K562 (cell line): Measurements from ENCODE around the gene HSF2. TPM values are rescaled to one million over a fixed set of nuclear protein-coding genes. Genes with fewer than 3 reads are reported as not detected.

ENCODE experiments used
- ATAC-seq: fragments of 200-7000 bp; cut with Tn5 transposase; 3 replicates; pipeline ENCODE4 v1.9.1; 2020; ENCODE audit warnings: moderate library complexity
- BruUV-seq: library from RNA; stranded (reverse); fragments of 400-500 nt; replicated peaks from 2 replicates; lab custom pipeline; 2021; lab: Mats Ljungman, UMichigan
- CTCF ChIA-PET: fragments of 300-600 bp; formaldehyde crosslinking; extraction: SDS; loops from one replicate; lab custom pipeline; 2021; ENCODE audit warnings: low intra/inter-chr PET ratio; lab: Yijun Ruan, JAX
- POLR2A ChIA-PET: fragments of 300-600, 350-650 bp; sonication (Branson Sonifier 250); formaldehyde crosslinking; extraction: SDS; loops from one replicate; lab custom pipeline; 2021; ENCODE audit warnings: antibody characterized with exemption, inconsistent platforms; lab: Yijun Ruan, JAX
- DNase-seq, 4 experiments: peaks; one replicate each; pipeline versions ENCODE4 v3.0.0 to v3.0.0-alpha.2; 2011 to 2018; ENCODE audit warnings: low spot score in 3 of 4, mixed read lengths in 3 of 4; ENCODE audit errors: extremely low read depth in 1 of 4
- FAIRE-seq: peaks from 2 replicates; lab custom pipeline; 2011; peaks lifted over from hg19 to GRCh38; lab: Jason Lieb, UNC
- H2AFZ ChIP-seq: 2 replicates; pipeline ENCODE4 v1.6.0; 2011; ENCODE audit warnings: low read depth, low read length, control low read depth, inconsistent platforms
- H3K27ac ChIP-seq: fragments of 200-600 bp; 3 replicates; pipeline ENCODE4 v1.8.0; 2011; ENCODE audit warnings: low read depth, mild to moderate bottlenecking, control low read depth, inconsistent platforms, low read length, moderate library complexity, mixed read lengths; ENCODE audit errors: extremely low read depth
- H3K27me3 ChIP-seq, 2 experiments: fragments of 300-600 bp in 1 of 2; 2 replicates in 1 of 2; 3 replicates in 1 of 2; pipeline versions ENCODE4 v1.6.0 to v1.8.0; 2011; ENCODE audit warnings: inconsistent platforms in 2 of 2, low read length in 2 of 2, mild to moderate bottlenecking in 1 of 2, mixed read lengths in 1 of 2, moderate library complexity in 1 of 2; ENCODE audit not compliant: control insufficient read depth in 2 of 2, insufficient read depth in 2 of 2
- H3K36me3 ChIP-seq: fragments of 300-600 bp; 3 replicates; pipeline ENCODE4 v1.8.0; 2011; ENCODE audit warnings: mild to moderate bottlenecking, low read length, inconsistent platforms; ENCODE audit not compliant: control insufficient read depth, insufficient read depth
- H3K4me1 ChIP-seq, 2 experiments: fragments of 200-600 bp in 1 of 2; replicated peaks in 1 of 2; 2 replicates in 1 of 2; 3 replicates in 1 of 2; pipeline versions ENCODE4 v1.5.1 to v1.8.0; 2011; ENCODE audit warnings: inconsistent platforms in 2 of 2, low read length in 2 of 2, mild to moderate bottlenecking in 1 of 2, mixed read lengths in 1 of 2, moderate library complexity in 1 of 2; ENCODE audit not compliant: control insufficient read depth in 2 of 2, insufficient read depth in 2 of 2
- H3K4me2 ChIP-seq: 2 replicates; pipeline ENCODE4 v1.6.1; 2011; ENCODE audit warnings: low read length, control low read depth, inconsistent platforms, mixed read lengths; ENCODE audit not compliant: insufficient read depth
- H3K4me3 ChIP-seq: fragments of 200-600 bp; sonication (generic), shearing (Covaris generic); 2 replicates; pipeline ENCODE4 v1.5.1; 2016; ENCODE audit warnings: control low read depth, inconsistent platforms
- H3K79me2 ChIP-seq: fragments of 200-600 bp; 3 replicates; pipeline ENCODE4 v1.8.0; 2011; ENCODE audit warnings: low read length, inconsistent platforms; ENCODE audit not compliant: control insufficient read depth, insufficient read depth
- H3K9ac ChIP-seq, 2 experiments: 2 replicates each; pipeline versions ENCODE4 v1.6.0 to v1.6.1; 2011; ENCODE audit warnings: low read depth in 2 of 2, low read length in 2 of 2, control low read depth in 1 of 2, inconsistent platforms in 1 of 2, mild to moderate bottlenecking in 1 of 2, mixed read lengths in 1 of 2; ENCODE audit not compliant: insufficient read depth in 1 of 2
- H3K9me1 ChIP-seq: one replicate; pipeline ENCODE4 v1.6.0; 2011; ENCODE audit warnings: inconsistent platforms, mild to moderate bottlenecking, low read length, moderate library complexity; ENCODE audit not compliant: control insufficient read depth, insufficient read depth
- H3K9me3 ChIP-seq: replicated peaks from 2 replicates; pipeline ENCODE4 v1.5.1; 2011; ENCODE audit warnings: low read depth, low read length, inconsistent platforms; ENCODE audit not compliant: control insufficient read depth, insufficient read depth
- H4K20me1 ChIP-seq: replicated peaks from 2 replicates; pipeline ENCODE4 v1.6.1; 2011; ENCODE audit warnings: low read length, inconsistent platforms, mixed read lengths; ENCODE audit not compliant: control insufficient read depth, insufficient read depth
- BRD9 ChIP-seq: fragments of 450-650 bp; IDR thresholded peaks from 2 replicates; pipeline ENCODE4 v1.6.1; 2018; ENCODE audit warnings: low read depth; ENCODE audit not compliant: partially characterized antibody
- FIP1L1 ChIP-seq: fragments of 200-400 bp; formaldehyde crosslinking; IDR thresholded peaks from 2 replicates; pipeline ENCODE4 v1.6.1; 2018; ENCODE audit warnings: mild to moderate bottlenecking, low read depth, low read length; ENCODE audit not compliant: poor library complexity, severe bottlenecking
- JUN ChIP-seq, 2 experiments: sonication (generic) in 1 of 2; formaldehyde crosslinking in 1 of 2; IDR thresholded peaks; 2 replicates each; pipeline versions ENCODE4 v1.6.1 to v1.8.0; 2012 to 2022; ENCODE audit warnings: borderline replicate concordance in 2 of 2, mild to moderate bottlenecking in 2 of 2, improper control_type of control experiment in 1 of 2, low read depth in 1 of 2, low read length in 1 of 2, missing genetic modification reagents in 1 of 2
- MTA3 ChIP-seq: fragments of 450-650 bp; formaldehyde crosslinking; IDR thresholded peaks from 2 replicates; pipeline ENCODE4 v1.6.1; 2017; ENCODE audit warnings: mild to moderate bottlenecking, borderline replicate concordance
- MXI1 ChIP-seq: IDR thresholded peaks from 2 replicates; pipeline ENCODE4 v1.6.1; 2011; ENCODE audit warnings: low read depth, mild to moderate bottlenecking, improper control_type of control experiment, low read length
- NFE2 ChIP-seq: IDR thresholded peaks from 2 replicates; pipeline ENCODE4 v1.6.1; 2014; ENCODE audit warnings: antibody characterized with exemption, low read depth
- RBBP5 ChIP-seq: fragments of 200-600 bp; sonication (generic); IDR thresholded peaks from 2 replicates; pipeline ENCODE4 v1.6.1; 2012; ENCODE audit warnings: borderline replicate concordance, mild to moderate bottlenecking, low read length, control low read depth, inconsistent platforms; ENCODE audit not compliant: insufficient read depth, poor library complexity, severe bottlenecking
- SIN3A ChIP-seq, 2 experiments: fragments of 150-350 bp in 1 of 2; IDR thresholded peaks; 2 replicates each; pipeline ENCODE4 v1.6.1; 2011 to 2016; ENCODE audit warnings: borderline replicate concordance in 2 of 2, low read depth in 2 of 2, low read length in 2 of 2, mild to moderate bottlenecking in 2 of 2, moderate library complexity in 2 of 2; ENCODE audit not compliant: control insufficient read depth in 1 of 2
- SRSF1 ChIP-seq: fragments of 200-400 bp; formaldehyde crosslinking; IDR thresholded peaks from 2 replicates; pipeline ENCODE4 v1.6.1; 2017; ENCODE audit warnings: mild to moderate bottlenecking, low read depth, low read length, moderate library complexity
- ZNF436 ChIP-seq: fragments of 250-450, 450-650 bp; sonication (Bioruptor Pico); formaldehyde crosslinking; IDR thresholded peaks from 2 replicates; pipeline ENCODE4 v1.7.0; 2020; ENCODE audit warnings: mild to moderate bottlenecking
- ZNF584 ChIP-seq: fragments of 200-800 bp; sonication (Bioruptor generic); IDR thresholded peaks from 2 replicates; pipeline ENCODE4 v1.6.1; 2016; ENCODE audit warnings: low read depth, mild to moderate bottlenecking, missing genetic modification characterization, missing compliant biosample characterization
- WGBS: fragments of 100-300 bp; shearing (Covaris generic); methylation state at CpG from one replicate; pipeline ENCODE4 v1.1.6; 2016; ENCODE audit warnings: low coverage, mixed read lengths; ENCODE audit not compliant: insufficient coverage; ENCODE audit errors: missing lambda C conversion rate; 5-methylcytosine and 5-hydroxymethylcytosine counted together
- in situ Hi-C: fragments of 300-500 bp; cut with MboI; formaldehyde crosslinking; loops from 4 replicates; pipeline ENCODE4 v1.15.0; 2018; ENCODE audit warnings: inconsistent platforms, mixed read lengths
- intact Hi-C: fragments of 100-400 bp; cut with micrococcal nuclease; formaldehyde crosslinking; loops from 2 replicates; pipeline ENCODE4 v1.14.2; 2022
- polyA plus RNA-seq, 8 experiments: library from polyadenylated mRNA; depleted of rRNA in 4 of 8; stranded (reverse) in 5 of 8; unstranded in 3 of 8; fragments of >200 nt; fragmentation: Nextera tagmentation in 2 of 8; fragmentation: Illumina TruSeq in 1 of 8; extraction: Ambion mirVana in 2 of 8; extraction: Trizol in 1 of 8; gene quantifications; 2 replicates each; pipeline versions ENCODE4 v1.2.1 to v1.2.3, GENCODE V29; 2011 to 2014; ENCODE audit warnings: inconsistent platforms in 1 of 8, missing spikeins in 1 of 8
- total RNA-seq, 7 experiments: library from RNA; depleted of rRNA in 6 of 7; stranded (reverse); fragments of >200 nt in 6 of 7; fragmentation: Illumina TruSeq in 2 of 7; extraction: Trizol in 2 of 7; gene quantifications; 2 replicates each; pipeline versions ENCODE4 v1.2.1 to v1.2.3, GENCODE V29; 2011 to 2021; ENCODE audit warnings: low replicate concordance in 1 of 7
- TF ChIP-seq, protein P1 (sequence below): fragments of 250-450 bp; sonication (Bioruptor Pico); IDR thresholded peaks from 2 replicates; pipeline ENCODE4 v1.8.0; 2022; ENCODE audit warnings: inconsistent platforms
- TF ChIP-seq, protein P2 (sequence below): fragments of 450-650 bp; IDR thresholded peaks from 2 replicates; pipeline ENCODE4 v1.6.1; 2018; ENCODE audit not compliant: partially characterized antibody
- TF ChIP-seq, protein P3 (sequence below), 2 experiments: IDR thresholded peaks; 2 replicates each; pipeline ENCODE4 v1.6.1; 2011; ENCODE audit warnings: borderline replicate concordance in 1 of 2, control low read depth in 1 of 2, low read depth in 1 of 2, low read length in 1 of 2, mild to moderate bottlenecking in 1 of 2, mixed read lengths in 1 of 2, moderate library complexity in 1 of 2; ENCODE audit not compliant: insufficient read depth in 1 of 2, insufficient read length in 1 of 2, poor library complexity in 1 of 2, severe bottlenecking in 1 of 2; ENCODE audit errors: extremely low read depth in 1 of 2

The HSF2 gene
- total and polyA plus RNA-seq, 9 of the 15 experiments (the other 6 are each of a cell fraction or from before 2014, with no cell fraction given), result 19.1 to 73.1 (median 29.2) TPM

DNA sequence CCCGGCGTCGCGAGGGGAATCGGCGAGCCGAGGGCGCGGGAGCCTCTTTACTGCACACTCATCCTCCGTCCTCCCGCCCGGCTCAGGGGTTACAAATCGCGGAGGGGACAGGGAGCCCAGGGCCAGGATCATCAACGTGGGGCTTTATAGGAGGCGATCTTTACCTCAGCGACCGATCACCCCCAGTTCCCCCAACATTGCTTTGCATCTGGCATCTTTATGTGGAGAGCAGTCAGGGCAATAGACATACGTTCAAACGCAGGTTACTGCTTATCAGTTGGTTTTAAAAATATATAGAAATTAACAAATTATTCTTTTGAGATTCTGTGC, 634 bp downstream of the HSF2 start:
- Histone ChIP-seq H3K4me3 (peak overlapping the region; percentile 89), H3K27ac (peak overlapping the region; percentile 90), H3K4me2 (peak overlapping the region; percentile 91), H3K36me3 (peaks cover 9% of the 10 kb centered on the region; the same call in 1 of the 3 replicates), H3K27me3 (no peaks in the 10 kb centered on the region), H3K9me3 (no peaks in the 10 kb centered on the region), H3K9me1 (no peaks in the 10 kb centered on the region), H3K79me2 (peaks cover 56% of the 10 kb centered on the region), H2AFZ (peak overlapping the region; percentile 85), H3K4me1 (peaks cover 10 to 11% of the 10 kb centered on the region in 2 experiments; a peak in 3 of 5 replicates), H4K20me1 (peaks cover 5% of the 10 kb centered on the region; the same call in 1 of the 2 replicates), H3K9ac (peak overlapping the region; percentile 94 to 98)
- DNase-seq, result peak in 1 of 4 experiments; percentile 46
- POLR2A ChIA-PET, result interaction anchor here (1.0 kb wide), 1 partner anchor 130 kb away, joined by 4 read pairs; no protein-coding TSS in a partner anchor
- no peak for FAIRE-seq
- in situ Hi-C loops (no loop called here), intact Hi-C loops (loop anchor here (5.0 kb wide), 1 partner anchor 312 kb away; no protein-coding TSS in a partner anchor)
- CTCF ChIA-PET, result no interaction called here
- WGBS, result under 1% methylated on average over 11 of the region's 20 CpGs
- ATAC-seq, result peak; percentile 64
- BruUV-seq, result no TSS peak
- TF ChIP-seq SRSF1 (no peak), ZNF436 (CRISPR knock-in tag) (no peak), FIP1L1 (no peak), BRD9 (no peak), NFE2 (peak; percentile 47), ZNF584 (CRISPR knock-in tag) (no peak), SIN3A (IDR thresholded peaks at IDR 0.05; ENCODE audit: borderline replicate concordance in 2 of 2, control insufficient read depth in 1 of 2, low read depth in 2 of 2, low read length in 2 of 2) (0 out of 4 replicates have a peak, but pooled peaks of 1 of the 2 experiments have one; percentile 19), RBBP5 (peak; percentile 14), MXI1 (no peak), MTA3 (no peak), JUN (IDR thresholded peaks at IDR 0.05; ENCODE audit: borderline replicate concordance, low read depth, low read length) (0 out of 2 replicates have a peak, but pooled peaks have one; percentile 7), JUN (CRISPR knock-in tag; IDR thresholded peaks at IDR 0.05; ENCODE audit: borderline replicate concordance) (no peak)
- TF ChIP-seq, protein P1, sequence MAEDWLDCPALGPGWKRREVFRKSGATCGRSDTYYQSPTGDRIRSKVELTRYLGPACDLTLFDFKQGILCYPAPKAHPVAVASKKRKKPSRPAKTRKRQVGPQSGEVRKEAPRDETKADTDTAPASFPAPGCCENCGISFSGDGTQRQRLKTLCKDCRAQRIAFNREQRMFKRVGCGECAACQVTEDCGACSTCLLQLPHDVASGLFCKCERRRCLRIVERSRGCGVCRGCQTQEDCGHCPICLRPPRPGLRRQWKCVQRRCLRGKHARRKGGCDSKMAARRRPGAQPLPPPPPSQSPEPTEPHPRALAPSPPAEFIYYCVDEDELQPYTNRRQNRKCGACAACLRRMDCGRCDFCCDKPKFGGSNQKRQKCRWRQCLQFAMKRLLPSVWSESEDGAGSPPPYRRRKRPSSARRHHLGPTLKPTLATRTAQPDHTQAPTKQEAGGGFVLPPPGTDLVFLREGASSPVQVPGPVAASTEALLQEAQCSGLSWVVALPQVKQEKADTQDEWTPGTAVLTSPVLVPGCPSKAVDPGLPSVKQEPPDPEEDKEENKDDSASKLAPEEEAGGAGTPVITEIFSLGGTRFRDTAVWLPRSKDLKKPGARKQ, result no peak
- TF ChIP-seq, protein P2, sequence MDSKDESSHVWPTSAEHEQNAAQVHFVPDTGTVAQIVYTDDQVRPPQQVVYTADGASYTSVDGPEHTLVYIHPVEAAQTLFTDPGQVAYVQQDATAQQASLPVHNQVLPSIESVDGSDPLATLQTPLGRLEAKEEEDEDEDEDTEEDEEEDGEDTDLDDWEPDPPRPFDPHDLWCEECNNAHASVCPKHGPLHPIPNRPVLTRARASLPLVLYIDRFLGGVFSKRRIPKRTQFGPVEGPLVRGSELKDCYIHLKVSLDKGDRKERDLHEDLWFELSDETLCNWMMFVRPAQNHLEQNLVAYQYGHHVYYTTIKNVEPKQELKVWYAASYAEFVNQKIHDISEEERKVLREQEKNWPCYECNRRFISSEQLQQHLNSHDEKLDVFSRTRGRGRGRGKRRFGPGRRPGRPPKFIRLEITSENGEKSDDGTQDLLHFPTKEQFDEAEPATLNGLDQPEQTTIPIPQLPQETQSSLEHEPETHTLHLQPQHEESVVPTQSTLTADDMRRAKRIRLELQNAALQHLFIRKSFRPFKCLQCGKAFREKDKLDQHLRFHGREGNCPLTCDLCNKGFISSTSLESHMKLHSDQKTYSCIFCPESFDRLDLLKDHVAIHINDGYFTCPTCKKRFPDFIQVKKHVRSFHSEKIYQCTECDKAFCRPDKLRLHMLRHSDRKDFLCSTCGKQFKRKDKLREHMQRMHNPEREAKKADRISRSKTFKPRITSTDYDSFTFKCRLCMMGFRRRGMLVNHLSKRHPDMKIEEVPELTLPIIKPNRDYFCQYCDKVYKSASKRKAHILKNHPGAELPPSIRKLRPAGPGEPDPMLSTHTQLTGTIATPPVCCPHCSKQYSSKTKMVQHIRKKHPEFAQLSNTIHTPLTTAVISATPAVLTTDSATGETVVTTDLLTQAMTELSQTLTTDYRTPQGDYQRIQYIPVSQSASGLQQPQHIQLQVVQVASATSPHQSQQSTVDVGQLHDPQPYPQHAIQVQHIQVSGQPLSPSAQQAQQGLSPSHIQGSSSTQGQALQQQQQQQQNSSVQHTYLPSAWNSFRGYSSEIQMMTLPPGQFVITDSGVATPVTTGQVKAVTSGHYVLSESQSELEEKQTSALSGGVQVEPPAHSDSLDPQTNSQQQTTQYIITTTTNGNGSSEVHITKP, result no peak
- TF ChIP-seq, protein P3, sequence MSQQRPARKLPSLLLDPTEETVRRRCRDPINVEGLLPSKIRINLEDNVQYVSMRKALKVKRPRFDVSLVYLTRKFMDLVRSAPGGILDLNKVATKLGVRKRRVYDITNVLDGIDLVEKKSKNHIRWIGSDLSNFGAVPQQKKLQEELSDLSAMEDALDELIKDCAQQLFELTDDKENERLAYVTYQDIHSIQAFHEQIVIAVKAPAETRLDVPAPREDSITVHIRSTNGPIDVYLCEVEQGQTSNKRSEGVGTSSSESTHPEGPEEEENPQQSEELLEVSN (IDR thresholded peaks at IDR 0.05; ENCODE audit: borderline replicate concordance in 1 of 2, extremely low read depth in 1 of 2, insufficient read depth in 1 of 2, insufficient read length in 1 of 2, low read depth in 1 of 2, low read length in 1 of 2, poor library complexity in 1 of 2, severe bottlenecking in 1 of 2), result peak in 1 of 2 experiments; percentile 63
